Heart left ventricle (tissue), 13 donors: ENCODE data around the gene NFIX.

Source experiments
- POLR2A ChIP-seq, 2 donors: fragments of 450-650 bp; IDR thresholded peaks; one replicate each; pipeline ENCODE4 v1.6.1; 2017; ENCODE audit warnings: antibody characterized with exemption in 2 of 2, mild to moderate bottlenecking in 2 of 2, moderate library complexity in 2 of 2
- TF ChIP-seq, protein P1 (sequence below), 12 donors: fragments of 200-600 bp; sonication (generic) in 4 of 12; IDR thresholded peaks; one replicate each; pipeline versions ENCODE4 v1.5.0 to v1.8.0; 2018 to 2022; ENCODE audit warnings: antibody characterized with exemption in 12 of 12, mild to moderate bottlenecking in 5 of 12
- donor health status: ischemic (EF 13 %, LVEDD 7.1; RV severe dilation, severe dysfunction).
- donor health status: DM: no; HTN: yes; CAD: no.
- donor health status: DM: no; HTN: no; CAD: no.
- donor health status: ischemic (EF 25% LVEDD 6.9; RV normal size, moderate dysfunction).
- donor health status: ischemic (EF 25% LVEDD 5.7; RV mildly dilated, moderate dysfunction).
- donor health status: ischemic (EF 35%, LVEDD 5.7; RV mildly dilated, moderate dysfunction).
- donor health status: nonischemic (EF 11% LVEDD 7.7; RV severe dilation, severe dysfunction).
- donor health status: DM: yes; HTN: yes; CAD: no.
- donor health status: PGD.
- donor health status: ischemic (EF 29% LVEDD 5.4; RV normal size, mild dysfunction).
- donor health status: nonischemic (EF 23%, LVEDD 6.1; RV moderate dilation, normal function).

DNA sequence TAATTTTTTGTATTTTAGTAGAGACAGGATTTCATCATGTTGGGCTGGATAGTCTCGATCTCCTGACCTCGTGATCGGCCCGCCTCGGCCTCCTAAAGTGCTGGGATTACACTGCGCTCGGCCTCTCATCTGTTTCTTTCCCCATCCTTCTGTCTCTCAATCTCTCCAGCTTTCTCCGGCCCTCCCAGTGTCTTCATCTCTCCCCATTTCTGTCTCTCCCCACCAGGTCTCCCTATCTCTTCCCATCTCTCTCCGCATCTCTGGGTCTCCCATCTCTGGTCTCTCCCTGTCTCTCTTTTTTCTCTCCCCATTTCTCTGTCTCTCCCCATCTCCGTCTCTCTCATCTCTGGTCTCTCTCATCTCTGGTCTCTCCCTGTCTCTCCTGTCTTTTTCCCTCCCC is 12.2 kb upstream of the NFIX start:
- TF ChIP-seq, protein P1, sequence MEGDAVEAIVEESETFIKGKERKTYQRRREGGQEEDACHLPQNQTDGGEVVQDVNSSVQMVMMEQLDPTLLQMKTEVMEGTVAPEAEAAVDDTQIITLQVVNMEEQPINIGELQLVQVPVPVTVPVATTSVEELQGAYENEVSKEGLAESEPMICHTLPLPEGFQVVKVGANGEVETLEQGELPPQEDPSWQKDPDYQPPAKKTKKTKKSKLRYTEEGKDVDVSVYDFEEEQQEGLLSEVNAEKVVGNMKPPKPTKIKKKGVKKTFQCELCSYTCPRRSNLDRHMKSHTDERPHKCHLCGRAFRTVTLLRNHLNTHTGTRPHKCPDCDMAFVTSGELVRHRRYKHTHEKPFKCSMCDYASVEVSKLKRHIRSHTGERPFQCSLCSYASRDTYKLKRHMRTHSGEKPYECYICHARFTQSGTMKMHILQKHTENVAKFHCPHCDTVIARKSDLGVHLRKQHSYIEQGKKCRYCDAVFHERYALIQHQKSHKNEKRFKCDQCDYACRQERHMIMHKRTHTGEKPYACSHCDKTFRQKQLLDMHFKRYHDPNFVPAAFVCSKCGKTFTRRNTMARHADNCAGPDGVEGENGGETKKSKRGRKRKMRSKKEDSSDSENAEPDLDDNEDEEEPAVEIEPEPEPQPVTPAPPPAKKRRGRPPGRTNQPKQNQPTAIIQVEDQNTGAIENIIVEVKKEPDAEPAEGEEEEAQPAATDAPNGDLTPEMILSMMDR (IDR thresholded peaks at IDR 0.05): no peak
- no peak for TF ChIP-seq POLR2A (IDR thresholded peaks at IDR 0.05)
